Mucosa of gallbladder (tissue), 1 donor: Measurements from ENCODE around the gene RAP2A. TPM values are rescaled to one million over a fixed set of nuclear protein-coding genes. Genes with fewer than 3 reads are reported as not detected.

Experiments
- DNase-seq: peaks from one replicate; pipeline ENCODE4 v3.0.0-alpha.2; 2020; ENCODE audit warnings: low spot score
- total RNA-seq: library from RNA; stranded (reverse); gene quantifications from one replicate; pipeline ENCODE4 v1.2.1, GENCODE V29; 2021
- donor health status: DM: no; HTN: no; CAD: no.

Gene RAP2A
- total RNA-seq, 1 donor from 2014 or later: 39.4 TPM

GRCh38 chr13:97492684-97493371, 58.9 kb downstream of the RAP2A start:
- DNase-seq: no peak

GRCh38 chr13:97493456-97493855, 59.5 kb downstream of the RAP2A start:
- DNase-seq: no peak

GRCh38 chr13:97495678-97496077, 61.7 kb downstream of the RAP2A start:
- DNase-seq: no peak

- no peak for DNase-seq
These were observed 62.5 kb downstream of the RAP2A start for GRCh38 chr13:97496511-97496910.

DNA sequence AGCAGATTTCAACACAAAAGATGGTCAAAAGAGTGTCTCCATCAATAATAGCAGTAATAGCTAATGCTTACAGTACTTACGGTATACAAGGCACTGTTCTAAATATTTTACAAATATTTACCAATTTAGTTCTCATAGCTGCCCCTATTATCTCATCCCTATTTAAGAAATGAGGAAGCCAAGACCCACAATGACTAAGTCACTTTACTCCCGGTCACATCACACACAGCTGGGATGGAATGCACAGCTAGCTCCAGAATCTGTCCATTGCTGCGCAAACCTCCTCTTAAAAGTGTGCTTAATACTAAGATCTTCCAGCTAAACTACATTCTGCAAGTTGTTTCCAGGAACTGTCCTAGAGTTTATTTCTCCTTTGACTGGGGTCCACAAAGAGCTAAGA, 63.4 kb downstream of the RAP2A start:
- DNase-seq: no peak

- no peak for DNase-seq
These were observed 64.5 kb downstream of the RAP2A start for GRCh38 chr13:97498419-97498818.

- no peak for DNase-seq
These were observed 65.2 kb downstream of the RAP2A start for GRCh38 chr13:97499181-97499580.

- DNase-seq: peak; percentile 12
These were observed 68.2 kb downstream of the RAP2A start for GRCh38 chr13:97502181-97502580.

- no peak for DNase-seq
These were observed 68.7 kb downstream of the RAP2A start for GRCh38 chr13:97502706-97503105.

DNA sequence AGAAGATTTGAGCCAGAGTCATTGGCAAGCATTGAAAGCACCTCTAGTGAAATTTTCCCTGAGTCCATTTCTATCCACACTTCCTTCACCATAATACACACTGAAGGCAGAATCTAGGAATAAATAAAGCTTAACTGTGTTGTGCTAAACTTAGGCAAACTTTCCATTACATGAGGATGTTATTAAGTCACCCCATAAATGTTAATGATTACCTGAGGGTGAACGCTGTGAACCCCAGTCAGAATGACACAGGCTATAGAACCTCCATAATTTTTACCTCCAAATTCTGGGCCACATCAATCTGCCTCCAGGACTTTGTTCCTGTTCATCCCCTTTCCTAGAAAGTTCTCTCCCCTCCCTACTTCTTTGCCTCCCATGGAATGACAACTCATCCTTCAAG, 71.0 kb downstream of the RAP2A start:
- no peak for DNase-seq

- DNase-seq: peak; percentile 17
These were observed 72.5 kb downstream of the RAP2A start for GRCh38 chr13:97506511-97506910.

DNA sequence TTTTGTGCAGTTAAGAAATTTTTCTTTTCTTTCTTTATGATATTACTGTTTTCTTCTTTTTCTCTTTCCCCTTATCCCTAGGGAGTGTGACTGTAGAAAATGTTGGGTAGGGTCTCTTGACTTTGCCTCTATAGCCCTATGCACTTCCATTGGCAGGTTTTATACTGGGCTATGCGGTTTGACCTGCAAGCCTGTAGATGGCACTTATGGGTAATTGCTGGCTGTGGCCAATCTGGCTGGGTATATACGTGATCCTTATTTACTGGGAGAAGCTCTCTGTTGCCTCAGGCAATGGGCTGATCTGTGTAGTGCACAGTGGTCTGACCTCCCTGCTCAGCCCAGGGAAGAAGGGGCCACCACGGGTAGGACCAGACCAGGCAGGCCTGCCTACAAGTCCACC, 78.8 kb downstream of the RAP2A start:
- DNase-seq: no peak

DNA sequence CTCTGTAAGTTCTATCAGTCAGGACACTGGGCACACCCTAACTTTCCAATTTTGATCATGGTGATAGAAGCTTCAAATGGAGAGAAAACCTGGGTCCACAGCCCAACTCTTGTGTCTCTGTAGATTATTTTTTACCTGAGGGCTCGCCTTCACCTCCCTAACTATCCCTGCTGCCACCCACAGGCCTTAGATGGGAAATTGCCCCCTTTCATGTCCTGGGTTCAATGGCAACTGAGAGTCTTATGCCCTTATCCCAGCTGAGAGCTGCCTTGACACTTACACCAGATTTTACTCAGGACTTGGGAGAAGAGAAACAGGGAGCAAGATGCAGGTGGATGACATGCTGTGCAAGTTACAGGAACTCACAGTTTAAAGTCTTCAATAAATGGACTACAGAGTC, 81.7 kb downstream of the RAP2A start:
- DNase-seq: no peak

DNA sequence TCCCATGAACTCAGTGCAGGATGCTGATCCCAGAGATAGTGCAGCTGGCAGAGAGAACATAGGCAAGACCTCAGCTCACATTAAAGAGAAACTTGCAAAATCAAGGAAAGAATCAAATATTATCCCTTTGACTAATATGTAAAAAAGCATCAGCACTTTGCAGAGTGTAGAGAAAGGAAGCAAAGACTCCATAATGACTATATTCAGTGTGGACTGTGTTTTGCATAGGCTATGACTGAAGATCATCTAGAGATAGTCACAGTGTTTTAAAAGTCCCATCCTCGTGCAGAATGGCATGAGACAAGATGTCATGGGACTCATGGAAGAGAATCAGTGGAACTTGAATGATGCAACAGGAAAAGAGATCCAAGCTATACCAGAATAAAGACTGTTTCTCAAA, 84.0 kb downstream of the RAP2A start:
- DNase-seq: no peak

Other genes with a start within 250 kb of the RAP2A start
- 74.7 TPM for gene MBNL2, start 211.8 kb upstream of the RAP2A start, total RNA-seq